GM06990 (cell line): ENCODE measurements around the gene COL18A1.

Source experiments
- DNase-seq: peaks from one replicate; pipeline ENCODE4 v3.0.0-alpha.2; 2011; ENCODE audit not compliant: insufficient read length; ENCODE audit errors: extremely low read depth
- H3K27me3 ChIP-seq: replicated peaks from 2 replicates; pipeline ENCODE4 v1.6.0; 2011; ENCODE audit warnings: low read length; ENCODE audit not compliant: control insufficient read depth, insufficient read depth
- H3K36me3 ChIP-seq: 2 replicates; pipeline ENCODE4 v1.5.1; 2011; ENCODE audit warnings: low read length; ENCODE audit not compliant: control insufficient read depth, insufficient read depth
- H3K4me3 ChIP-seq: replicated peaks from 2 replicates; pipeline ENCODE4 v1.5.1; 2011; ENCODE audit warnings: low read depth, mild to moderate bottlenecking, control low read depth, low read length
- CTCF ChIP-seq: IDR thresholded peaks from 2 replicates; pipeline ENCODE4 v1.5.1; 2011; ENCODE audit warnings: low read length, control low read depth, mild to moderate bottlenecking, inconsistent platforms; ENCODE audit not compliant: insufficient read depth, poor library complexity, severe bottlenecking

COL18A1 gene

GRCh38 chr21:45491056-45491455 is 86.1 kb downstream of the COL18A1 start:
- no peak for DNase-seq
- Histone ChIP-seq H3K36me3 (no peaks in the 10 kb centered on the region), H3K4me3 (no peak overlapping the region), H3K27me3 (no peaks in the 10 kb centered on the region)
- no peak for TF ChIP-seq CTCF

GRCh38 chr21:45491623-45492022 is 86.7 kb downstream of the COL18A1 start:
- Histone ChIP-seq H3K4me3 (no peak overlapping the region), H3K27me3 (no peaks in the 10 kb centered on the region), H3K36me3 (no peaks in the 10 kb centered on the region)
- DNase-seq = no peak
- TF ChIP-seq CTCF = no peak

- no peak for TF ChIP-seq CTCF
- no peaks in the 10 kb centered on the region for H3K36me3 ChIP-seq
- H3K4me3 ChIP-seq = no peak overlapping the region
- DNase-seq = no peak
- H3K27me3 ChIP-seq = no peaks in the 10 kb centered on the region
These were observed 87.8 kb downstream of the COL18A1 start for GRCh38 chr21:45492765-45493164.

- no peak for TF ChIP-seq CTCF
- Histone ChIP-seq H3K27me3 (no peaks in the 10 kb centered on the region), H3K36me3 (no peaks in the 10 kb centered on the region), H3K4me3 (no peak overlapping the region)
- no peak for DNase-seq
These were observed 88.5 kb downstream of the COL18A1 start for GRCh38 chr21:45493401-45494001.

GRCh38 chr21:45494135-45494850 is 89.3 kb downstream of the COL18A1 start:
- Histone ChIP-seq H3K27me3 (no peaks in the 10 kb centered on the region), H3K36me3 (no peaks in the 10 kb centered on the region), H3K4me3 (no peak overlapping the region)
- no peak for DNase-seq
- TF ChIP-seq CTCF = no peak
